Adrenal gland (tissue), 12 donors: Measurements from ENCODE around the gene CA4. TPM values are rescaled to one million over a fixed set of nuclear protein-coding genes. Genes with fewer than 3 reads are reported as not detected.

ENCODE experiments used
- DNase-seq, 7 donors: peaks; one replicate each; pipeline ENCODE4 v3.0.0-alpha.2; 2019 to 2020
- H3K27ac ChIP-seq, 5 donors: fragments of 200-600 bp; sonication (generic) in 4 of 5; 1 replicate in 3 of 5; 2 replicates in 2 of 5; pipeline versions ENCODE4 v1.5.1 to v1.8.0; 2016 to 2020; ENCODE audit warnings: mild to moderate bottlenecking in 1 of 5
- H3K27me3 ChIP-seq: fragments of 200-600 bp; 2 replicates; pipeline ENCODE4 v1.8.0; 2021
- H3K36me3 ChIP-seq, 2 donors: fragments of 200-600 bp; replicated peaks in 1 of 2; 1 replicate in 1 of 2; 2 replicates in 1 of 2; pipeline versions ENCODE4 v1.5.1 to v1.8.0; 2018 to 2022
- H3K4me1 ChIP-seq, 2 donors: fragments of 200-600 bp; replicated peaks in 1 of 2; 1 replicate in 1 of 2; 2 replicates in 1 of 2; pipeline versions ENCODE4 v1.5.1 to v1.8.0; 2018 to 2021
- H3K4me3 ChIP-seq, 4 donors: fragments of 200-600 bp; sonication (generic) in 3 of 4; one replicate each; pipeline ENCODE4 v1.5.1; 2016 to 2018
- H3K9me3 ChIP-seq, 3 donors: fragments of 200-600 bp; sonication (generic) in 1 of 3; replicated peaks in 1 of 3; 1 replicate in 2 of 3; 2 replicates in 1 of 3; pipeline versions ENCODE4 v1.5.1 to v1.8.0; 2016 to 2021
- POLR2A ChIP-seq, 2 donors: fragments of 450-650 bp; IDR thresholded peaks; one replicate each; pipeline ENCODE4 v1.6.1; 2017; ENCODE audit warnings: antibody characterized with exemption in 2 of 2, mild to moderate bottlenecking in 2 of 2, moderate library complexity in 1 of 2
- WGBS, 4 donors: extraction: QIAGEN DNeasy Blood & Tissue Kit in 2 of 4; methylation state at CpG; one replicate each; pipeline versions ENCODE4 v1.1.5 to v1.1.7; 2013 to 2017; 5-methylcytosine and 5-hydroxymethylcytosine counted together
- intact Hi-C, 2 donors: fragments of 100-400 bp; cut with DNase I; formaldehyde crosslinking; loops; one replicate each; pipeline versions ENCODE4 v1.14.1 to v1.15.0; 2022 to 2023
- polyA plus RNA-seq, 3 donors: library from polyadenylated mRNA; stranded (reverse); fragments of 200-250 nt in 2 of 3; fragments of 350-450 nt in 1 of 3; fragmentation: Illumina TruSeq in 1 of 3; extraction: RNeasy Lipid Tissue Mini Kit (QIAGEN cat#74804) in 1 of 3; gene quantifications; one replicate each; pipeline ENCODE4 v1.2.3, GENCODE V29; 2013 to 2014
- total RNA-seq, 9 donors: library from RNA; depleted of rRNA in 4 of 9; stranded (reverse); fragments of >200 nt in 4 of 9; fragments of 120-200 nt in 1 of 9; fragmentation: NEBNext Ultra II Directional in 1 of 9; extraction: Animal tissue kit (Norgen Biotek cat#: 25700) in 1 of 9; gene quantifications; one replicate each; pipeline versions ENCODE4 v1.1.0 to v1.2.4, GENCODE V29; 2013 to 2023
- TF ChIP-seq, protein P1 (sequence below), 6 experiments: fragments of 450-650 bp in 4 of 6; fragments of 200-600 bp in 2 of 6; sonication (generic) in 1 of 6; IDR thresholded peaks; 1 replicate in 5 of 6; 2 replicates in 1 of 6; pipeline versions ENCODE4 v1.5.1 to v1.8.0; 2016 to 2021; ENCODE audit warnings: antibody characterized with exemption in 6 of 6, mild to moderate bottlenecking in 2 of 6, moderate library complexity in 1 of 6
- donor health status: healthy with polysubstance abuse.
- donor health status: Bipolar disorder and iron deficiency.
- donor health status: DM: yes; HTN: yes; CAD: no.
- donor health status: DM: no; HTN: no; CAD: no.
- donor health status: DM: no; HTN: no; CAD: no.
- donor health status: DM: yes; HTN: yes; CAD: no.

Gene CA4
- total and polyA plus RNA-seq, 12 donors: 0.42 to 15.3 (median 1.2) TPM

GRCh38 chr17:60127068-60128064, 22.4 kb upstream of the CA4 start:
- Histone ChIP-seq H3K4me1 (no peaks in the 10 kb centered on the region), H3K9me3 (no peaks in the 10 kb centered on the region), H3K4me3 (no peak overlapping the region), H3K27me3 (no peaks in the 10 kb centered on the region), H3K36me3 (no peaks in the 10 kb centered on the region), H3K27ac (no peak overlapping the region)
- TF ChIP-seq, protein P1, sequence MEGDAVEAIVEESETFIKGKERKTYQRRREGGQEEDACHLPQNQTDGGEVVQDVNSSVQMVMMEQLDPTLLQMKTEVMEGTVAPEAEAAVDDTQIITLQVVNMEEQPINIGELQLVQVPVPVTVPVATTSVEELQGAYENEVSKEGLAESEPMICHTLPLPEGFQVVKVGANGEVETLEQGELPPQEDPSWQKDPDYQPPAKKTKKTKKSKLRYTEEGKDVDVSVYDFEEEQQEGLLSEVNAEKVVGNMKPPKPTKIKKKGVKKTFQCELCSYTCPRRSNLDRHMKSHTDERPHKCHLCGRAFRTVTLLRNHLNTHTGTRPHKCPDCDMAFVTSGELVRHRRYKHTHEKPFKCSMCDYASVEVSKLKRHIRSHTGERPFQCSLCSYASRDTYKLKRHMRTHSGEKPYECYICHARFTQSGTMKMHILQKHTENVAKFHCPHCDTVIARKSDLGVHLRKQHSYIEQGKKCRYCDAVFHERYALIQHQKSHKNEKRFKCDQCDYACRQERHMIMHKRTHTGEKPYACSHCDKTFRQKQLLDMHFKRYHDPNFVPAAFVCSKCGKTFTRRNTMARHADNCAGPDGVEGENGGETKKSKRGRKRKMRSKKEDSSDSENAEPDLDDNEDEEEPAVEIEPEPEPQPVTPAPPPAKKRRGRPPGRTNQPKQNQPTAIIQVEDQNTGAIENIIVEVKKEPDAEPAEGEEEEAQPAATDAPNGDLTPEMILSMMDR (IDR thresholded peaks at IDR 0.05): no peak
- TF ChIP-seq POLR2A (IDR thresholded peaks at IDR 0.05): no peak
- WGBS, 4 donors: 60 to 73% (median 63%) methylated on average over 13 to 14 of the region's 14 CpGs
- intact Hi-C loops: no loop called here
- DNase-seq: peak in 3 of 7 donors; percentile 0 to 28 (median 4)

DNA sequence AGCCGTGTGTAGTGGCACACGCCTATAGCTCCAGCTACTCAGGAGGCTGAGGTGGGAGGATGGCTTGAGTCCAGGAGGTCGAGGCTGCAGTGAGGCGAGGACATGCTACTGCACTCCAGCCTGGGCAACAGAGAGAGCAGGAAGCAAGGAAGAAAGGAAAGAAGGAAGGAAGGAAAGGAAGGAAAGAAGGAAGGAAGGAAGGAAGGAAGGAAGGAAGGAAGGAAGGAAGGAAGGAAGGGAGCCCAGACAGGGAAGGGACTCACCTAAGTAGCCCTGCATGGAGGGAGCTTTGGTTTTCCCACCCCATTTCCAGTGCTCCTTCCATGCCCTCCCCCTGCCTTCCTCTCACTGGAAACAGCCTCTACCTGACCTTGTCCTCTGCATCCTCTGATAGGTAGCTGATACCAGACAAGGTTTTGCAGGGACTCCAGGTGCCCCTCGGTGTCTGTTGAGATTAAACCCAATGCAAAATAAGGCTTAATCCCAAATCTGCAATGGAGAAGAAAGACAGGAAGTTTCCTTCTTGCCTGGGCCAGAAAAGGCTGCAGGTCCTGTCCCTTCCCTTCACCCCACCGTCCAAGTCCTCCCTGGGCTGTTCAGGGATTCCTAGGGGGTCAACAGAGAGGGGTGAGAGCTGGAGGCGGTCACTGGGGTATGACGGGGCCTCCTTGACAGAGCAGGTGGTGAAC, 21.5 kb upstream of the CA4 start:
- Histone ChIP-seq H3K27me3 (no peaks in the 10 kb centered on the region), H3K4me1 (no peaks in the 10 kb centered on the region), H3K4me3 (no peak overlapping the region), H3K9me3 (no peaks in the 10 kb centered on the region), H3K36me3 (no peaks in the 10 kb centered on the region), H3K27ac (no peak overlapping the region)
- intact Hi-C loops: no loop called here
- 65 to 72% (median 69%) methylated on average over 8 of the region's 8 CpGs for WGBS, 4 donors
- peak in 3 of 7 donors; percentile 3 to 17 (median 11) for DNase-seq
- no peak for TF ChIP-seq POLR2A (IDR thresholded peaks at IDR 0.05)
- TF ChIP-seq, protein P1 (IDR thresholded peaks at IDR 0.05): no peak

DNA sequence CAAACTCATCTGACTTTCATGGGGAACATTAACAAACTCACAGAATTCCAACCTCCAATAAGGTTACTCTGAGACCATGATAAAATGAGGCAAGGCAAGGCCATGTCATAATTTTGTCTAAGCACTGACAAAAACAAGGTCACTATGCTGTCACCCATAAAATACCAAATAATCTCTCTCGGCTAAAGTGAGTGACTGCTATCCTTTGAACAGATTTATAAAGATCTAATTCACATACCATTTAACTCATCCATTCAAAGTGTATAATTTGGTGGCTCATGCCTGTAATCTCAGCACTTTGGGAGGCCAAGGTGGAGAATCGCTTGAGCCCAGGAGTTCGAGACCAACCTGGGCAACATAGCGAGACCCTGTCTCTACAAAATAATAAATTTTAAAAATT, 20.6 kb upstream of the CA4 start:
- H3K27ac ChIP-seq: no peak overlapping the region
- intact Hi-C loops: no loop called here
- H3K27me3 ChIP-seq: no peaks in the 10 kb centered on the region
- H3K36me3 ChIP-seq: no peaks in the 10 kb centered on the region
- TF ChIP-seq, protein P1 (IDR thresholded peaks at IDR 0.05): no peak
- TF ChIP-seq POLR2A (IDR thresholded peaks at IDR 0.05): no peak
- peaks cover 0 to 3% of the 10 kb centered on the region in 2 donors for H3K4me1 ChIP-seq
- no peaks in the 10 kb centered on the region for H3K9me3 ChIP-seq
- DNase-seq: peak in 1 of 7 donors; percentile 15
- WGBS, 4 donors: 81 to 84% (median 82%) methylated on average over 4 of the region's 4 CpGs
- H3K4me3 ChIP-seq: no peak overlapping the region

DNA sequence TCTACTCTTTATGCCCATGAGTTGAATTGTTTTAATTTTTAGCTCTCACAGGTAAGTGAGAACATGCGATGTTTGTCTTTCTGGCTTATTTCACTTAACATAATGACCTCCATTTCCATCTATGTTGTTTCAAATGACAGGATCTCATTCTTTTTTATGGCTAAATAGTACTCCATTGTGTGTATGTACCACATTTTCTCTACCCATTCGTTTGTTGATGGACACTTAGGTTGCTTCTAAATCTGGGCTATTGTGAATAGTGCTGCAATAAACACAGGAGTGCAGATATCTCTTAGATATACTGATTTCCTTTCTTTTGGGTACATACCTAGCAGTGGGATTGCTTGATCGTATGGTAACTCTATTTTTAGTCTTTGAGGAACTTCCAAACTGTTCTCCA, 19.3 kb upstream of the CA4 start:
- H3K36me3 ChIP-seq: no peaks in the 10 kb centered on the region
- H3K27me3 ChIP-seq: no peaks in the 10 kb centered on the region
- TF ChIP-seq, protein P1 (IDR thresholded peaks at IDR 0.05): no peak
- TF ChIP-seq POLR2A (IDR thresholded peaks at IDR 0.05): no peak
- no peak for DNase-seq
- WGBS, 4 donors: 77 to 83% (median 83%) methylated on average over 3 of the region's 3 CpGs
- H3K27ac ChIP-seq: no peak overlapping the region
- H3K4me1 ChIP-seq: peaks cover 8 to 9% of the 10 kb centered on the region in 2 donors
- intact Hi-C loops: no loop called here
- no peak overlapping the region for H3K4me3 ChIP-seq
- no peaks in the 10 kb centered on the region for H3K9me3 ChIP-seq
